Stomach (tissue), 4 donors: ENCODE measurements around the gene NANOS1.

Experiments
- POLR2A ChIP-seq, 4 donors: fragments of 450-650 bp; IDR thresholded peaks; one replicate each; pipeline ENCODE4 v1.6.1; 2016; ENCODE audit warnings: antibody characterized with exemption in 4 of 4, control low read depth in 2 of 4, mild to moderate bottlenecking in 1 of 4, moderate library complexity in 1 of 4
- POLR2AphosphoS5 ChIP-seq, 3 donors: sonication (generic); formaldehyde crosslinking; IDR thresholded peaks; one replicate each; pipeline ENCODE4 v1.6.1; 2016; ENCODE audit warnings: antibody characterized with exemption in 3 of 3

DNA sequence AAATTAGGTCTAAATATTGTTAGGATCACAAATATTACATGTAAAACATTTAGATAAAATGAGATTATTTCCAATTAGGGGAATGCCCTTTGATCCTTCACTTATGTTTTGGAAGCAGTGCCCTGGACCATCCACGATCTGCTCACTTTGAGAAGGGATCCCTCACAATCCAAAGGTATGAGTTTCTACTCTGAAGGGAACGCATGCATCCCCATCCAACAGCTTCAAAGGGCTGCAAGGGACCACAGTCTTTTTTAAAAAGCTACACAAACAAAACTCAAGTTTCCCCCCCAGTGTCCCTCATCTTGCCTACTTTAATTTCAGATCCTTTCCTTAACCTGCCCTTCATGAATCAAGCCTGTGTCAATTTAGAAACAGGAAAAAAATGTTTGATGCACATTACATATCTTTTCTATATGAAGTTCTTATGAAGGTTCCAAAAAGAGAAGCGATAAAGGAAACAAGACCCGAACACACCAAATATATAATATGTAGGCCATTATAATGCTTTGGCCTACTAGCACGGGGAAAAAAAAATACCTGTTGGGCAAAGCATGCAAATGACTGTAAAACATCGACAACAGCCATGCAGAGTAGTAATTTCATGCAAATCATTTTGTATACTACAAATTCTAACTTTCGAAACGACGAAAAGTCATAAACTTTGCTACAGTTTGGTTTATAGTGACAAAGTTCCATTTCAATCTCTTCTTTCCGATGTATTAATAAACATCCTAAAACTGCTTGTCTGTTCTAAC is 49.1 kb downstream of the NANOS1 start:
- no peak for TF ChIP-seq POLR2AphosphoS5 (IDR thresholded peaks at IDR 0.05)
- no peak for TF ChIP-seq POLR2A (IDR thresholded peaks at IDR 0.05)
